Activated T-cell treated with anti-CD3 and anti-CD28 coated beads, Interleukin-2, amount 50 U/mL, for 24 hours (primary cell): ENCODE measurements around the gene C1QTNF12.
"Not testable (repeated sequence)": the region's sequence is repeated elsewhere in the genome, so short reads cannot be mapped to it uniquely, and the experiment has no call there.

ENCODE experiments used
- DNase-seq: peaks from one replicate; pipeline ENCODE4 v3.0.0-alpha.2; 2020
- H3K27ac Mint-ChIP-seq: 2 replicates; pipeline ENCODE4 v1.8.0; 2020; ENCODE audit warnings: mild to moderate bottlenecking, mixed read lengths
- H3K27me3 Mint-ChIP-seq: 2 replicates; pipeline ENCODE4 v1.8.0; 2020; ENCODE audit warnings: mixed read lengths
- H3K36me3 Mint-ChIP-seq: 2 replicates; pipeline ENCODE4 v1.8.0; 2020; ENCODE audit warnings: low read depth, mixed read lengths
- H3K4me1 Mint-ChIP-seq: 2 replicates; pipeline ENCODE4 v1.8.0; 2020; ENCODE audit warnings: low read depth, mixed read lengths
- H3K4me3 Mint-ChIP-seq: 2 replicates; pipeline ENCODE4 v1.8.0; 2020; ENCODE audit warnings: mild to moderate bottlenecking, moderate library complexity, mixed read lengths
- H3K9me3 Mint-ChIP-seq: 2 replicates; pipeline ENCODE4 v1.8.0; 2020; ENCODE audit warnings: mixed read lengths

C1QTNF12 gene

DNA sequence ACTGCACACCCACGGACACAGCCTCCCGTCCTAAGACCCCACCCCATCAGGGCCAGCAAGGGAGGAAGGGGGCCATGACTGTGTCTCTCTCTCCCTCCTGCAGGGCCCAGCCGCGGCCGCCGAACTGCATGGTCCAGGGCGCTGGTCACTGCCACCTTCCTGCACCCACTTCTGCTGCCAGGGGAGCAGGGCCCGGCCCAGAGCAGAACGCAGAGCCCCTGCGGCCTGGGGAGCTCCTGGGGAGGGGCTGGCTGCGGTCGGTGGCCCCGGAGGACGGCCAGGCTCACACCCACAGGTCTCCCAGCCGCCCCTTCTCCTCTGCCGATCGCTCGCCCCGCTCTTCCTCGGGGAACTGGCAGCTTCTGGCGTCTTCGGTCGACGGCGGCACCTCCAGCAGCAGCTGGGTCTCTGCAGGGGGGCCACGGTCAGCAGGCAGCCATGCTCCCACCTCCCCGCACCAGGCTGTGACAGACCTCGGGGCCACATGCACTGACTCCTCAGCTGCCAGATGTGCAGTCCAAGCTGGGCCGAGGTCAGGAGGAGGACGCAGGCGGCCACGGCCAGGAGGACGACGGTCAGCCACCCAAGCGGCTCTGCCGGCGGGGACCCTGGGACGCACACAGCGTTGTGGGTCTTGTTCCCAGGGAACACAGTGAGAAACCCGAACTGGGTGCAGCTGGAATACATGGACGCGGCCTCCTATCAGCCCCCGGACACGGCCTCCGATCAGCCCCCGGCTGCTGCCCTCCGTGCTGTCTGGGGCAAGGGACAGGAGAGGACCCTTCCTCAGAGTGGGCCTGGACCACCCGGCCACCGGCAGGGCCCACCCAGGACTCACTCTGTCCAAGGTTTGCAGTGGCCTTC, 42.7 kb downstream of the C1QTNF12 start:
- Mint-ChIP-seq H3K9me3 (no peaks in the 10 kb centered on the region), H3K4me3 (peak overlapping the region; percentile 80), H3K27ac (peak overlapping the region; percentile 44)

DNA sequence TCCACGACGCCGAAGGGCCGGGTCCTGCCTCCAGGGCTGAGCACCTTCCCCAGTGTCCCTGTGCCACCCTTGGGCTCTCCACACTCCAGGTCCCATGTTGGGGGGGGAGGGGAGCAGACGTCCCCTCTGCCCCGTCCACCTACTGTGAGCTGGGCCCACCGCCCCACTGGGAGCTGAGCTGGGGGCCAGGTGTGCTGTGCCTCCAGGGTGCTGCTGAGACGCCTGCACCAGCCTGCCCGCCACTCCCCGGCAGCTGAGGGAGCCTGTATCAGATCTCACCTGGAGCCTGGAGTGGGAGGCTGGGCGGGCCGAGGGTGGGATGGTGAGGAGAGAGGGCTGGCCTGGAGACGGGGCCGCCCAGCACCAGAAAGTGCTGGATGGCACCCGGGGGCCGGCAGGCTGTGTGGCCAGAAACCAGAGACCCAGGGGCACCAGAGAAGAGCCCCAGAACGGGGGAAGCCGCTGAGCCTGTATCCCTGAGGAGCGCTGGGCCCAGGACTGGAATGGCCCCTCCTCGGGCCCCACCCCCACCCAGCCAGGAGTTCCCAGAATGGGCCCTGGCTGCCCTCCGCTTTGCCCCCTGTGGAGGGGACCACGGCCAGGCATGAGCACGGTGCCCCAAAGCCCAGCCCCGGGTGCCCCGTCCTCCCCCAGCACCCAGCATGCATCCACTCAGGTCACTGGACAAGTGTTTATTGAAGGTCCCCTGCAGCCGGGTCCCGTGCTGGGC, 43.5 kb downstream of the C1QTNF12 start:
- no peaks in the 10 kb centered on the region for H3K27me3 Mint-ChIP-seq
- H3K4me3 Mint-ChIP-seq: no peak overlapping the region
- H3K27ac Mint-ChIP-seq: peak overlapping the region; percentile 44
- peaks cover 10% of the 10 kb centered on the region for H3K36me3 Mint-ChIP-seq
- no peak for DNase-seq
- no peaks in the 10 kb centered on the region for H3K9me3 Mint-ChIP-seq
- peaks cover 27% of the 10 kb centered on the region for H3K4me1 Mint-ChIP-seq

More for the DNA sequence above, 42.7 kb downstream of the C1QTNF12 start:
- Mint-ChIP-seq H3K36me3 (peaks cover 12% of the 10 kb centered on the region), H3K27me3 (no peaks in the 10 kb centered on the region), H3K4me1 (peaks cover 33% of the 10 kb centered on the region)
- no peak for DNase-seq

DNA sequence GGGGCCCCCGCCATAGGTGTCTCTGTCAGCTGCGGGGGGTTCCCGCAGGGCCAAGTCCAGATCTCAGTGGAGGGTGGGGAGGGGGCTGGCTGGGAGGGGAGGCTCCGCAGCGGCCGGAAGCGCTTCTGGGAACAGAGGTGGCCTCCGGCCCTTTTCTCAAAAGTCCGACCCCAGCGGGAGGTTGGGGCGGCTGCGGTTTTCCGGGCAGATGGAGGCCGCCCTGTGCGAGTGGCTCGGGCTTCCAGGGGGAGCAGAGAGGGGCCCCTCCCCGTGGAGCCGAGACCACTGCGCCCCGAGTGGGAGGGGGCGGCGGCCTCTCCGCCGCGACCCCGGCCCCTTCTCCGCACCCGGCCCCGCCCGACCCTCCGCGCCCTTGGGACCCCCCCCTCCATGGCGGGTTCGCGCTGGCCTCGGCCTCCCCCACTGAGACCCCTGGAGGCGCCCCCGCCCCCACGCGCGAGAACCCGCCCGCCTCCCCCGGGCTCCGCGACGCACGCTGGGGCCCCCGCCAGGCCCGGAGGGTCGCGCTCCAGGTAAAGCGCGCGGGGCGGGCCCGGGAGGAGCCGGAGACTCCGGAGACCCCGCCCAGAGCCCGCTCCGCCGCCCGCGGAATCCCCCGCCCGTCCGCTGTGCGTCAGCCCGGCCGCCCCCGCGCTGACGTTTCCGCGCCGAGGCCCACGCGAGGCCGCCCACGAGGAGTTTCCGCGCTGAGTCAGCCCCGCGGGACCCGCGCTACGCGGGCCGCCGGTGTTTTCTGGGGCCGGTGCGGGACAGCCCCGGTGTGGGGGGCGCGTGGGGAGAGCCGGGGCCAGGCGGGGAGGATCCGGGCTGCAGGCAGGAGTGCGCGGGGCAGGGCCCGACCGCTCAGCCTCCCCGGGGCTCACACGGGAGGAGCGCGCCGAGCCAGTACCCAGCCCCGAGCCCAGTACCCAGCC, 45.4 kb downstream of the C1QTNF12 start:
- H3K4me1 Mint-ChIP-seq: peaks cover 18% of the 10 kb centered on the region

DNA sequence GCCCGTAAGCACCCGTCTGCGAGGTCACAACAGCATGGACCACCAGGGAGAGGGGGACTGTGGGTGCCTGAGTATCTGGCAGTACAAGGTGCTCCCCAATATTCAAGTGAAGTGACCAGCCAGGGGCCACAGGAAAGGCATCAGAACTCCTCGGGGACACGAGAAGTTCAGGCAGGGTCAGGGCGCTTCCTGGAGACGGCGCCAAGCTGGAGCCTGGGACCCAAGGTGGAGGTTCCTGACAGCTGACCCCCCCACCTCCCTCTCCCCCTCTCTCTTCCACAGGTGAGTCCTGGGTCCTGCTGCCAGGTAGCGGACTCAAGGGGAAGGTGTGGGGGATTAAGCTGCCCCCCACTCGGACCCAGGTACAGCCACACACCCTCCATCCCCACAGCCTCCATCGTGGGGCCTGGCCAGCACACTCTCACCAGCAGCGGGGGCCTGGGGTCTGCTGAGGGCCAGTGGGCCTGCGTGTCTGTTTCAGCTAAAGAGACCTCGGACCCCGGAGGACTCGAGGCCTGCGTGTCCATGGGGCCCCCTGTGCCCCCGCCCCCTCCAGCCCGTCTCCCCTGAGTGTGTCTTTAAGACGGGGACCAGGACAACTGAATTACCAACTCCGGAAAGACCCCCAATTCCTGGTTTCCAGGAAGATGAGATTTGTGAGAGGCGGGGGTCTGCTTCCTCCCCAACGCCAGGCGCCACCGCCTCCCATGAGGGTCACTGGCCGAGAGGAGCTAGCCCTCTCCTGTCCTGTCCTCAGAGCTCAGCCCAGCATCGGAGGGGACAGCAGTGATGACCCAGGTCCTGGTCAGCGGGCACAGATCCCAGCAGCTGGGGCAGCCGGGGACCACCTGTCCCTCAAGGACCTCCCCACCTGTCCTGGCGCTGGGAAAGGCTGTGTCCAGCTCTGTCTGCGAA, 46.3 kb downstream of the C1QTNF12 start:
- Mint-ChIP-seq H3K4me1 (peaks cover 17% of the 10 kb centered on the region), H3K27me3 (no peaks in the 10 kb centered on the region), H3K36me3 (peaks cover 7% of the 10 kb centered on the region), H3K4me3 (peak overlapping the region; percentile 60), H3K27ac (peak overlapping the region; percentile 85), H3K9me3 (peaks cover under 1% of the 10 kb centered on the region)
- DNase-seq: no peak

More for the DNA sequence above, 45.4 kb downstream of the C1QTNF12 start:
- no peaks in the 10 kb centered on the region for H3K9me3 Mint-ChIP-seq
- no peaks in the 10 kb centered on the region for H3K27me3 Mint-ChIP-seq
- peak overlapping the region; percentile 85 for H3K27ac Mint-ChIP-seq
- peaks cover 10% of the 10 kb centered on the region for H3K36me3 Mint-ChIP-seq
- DNase-seq: peak; percentile 96
- peak overlapping the region; percentile 60 for H3K4me3 Mint-ChIP-seq

DNA sequence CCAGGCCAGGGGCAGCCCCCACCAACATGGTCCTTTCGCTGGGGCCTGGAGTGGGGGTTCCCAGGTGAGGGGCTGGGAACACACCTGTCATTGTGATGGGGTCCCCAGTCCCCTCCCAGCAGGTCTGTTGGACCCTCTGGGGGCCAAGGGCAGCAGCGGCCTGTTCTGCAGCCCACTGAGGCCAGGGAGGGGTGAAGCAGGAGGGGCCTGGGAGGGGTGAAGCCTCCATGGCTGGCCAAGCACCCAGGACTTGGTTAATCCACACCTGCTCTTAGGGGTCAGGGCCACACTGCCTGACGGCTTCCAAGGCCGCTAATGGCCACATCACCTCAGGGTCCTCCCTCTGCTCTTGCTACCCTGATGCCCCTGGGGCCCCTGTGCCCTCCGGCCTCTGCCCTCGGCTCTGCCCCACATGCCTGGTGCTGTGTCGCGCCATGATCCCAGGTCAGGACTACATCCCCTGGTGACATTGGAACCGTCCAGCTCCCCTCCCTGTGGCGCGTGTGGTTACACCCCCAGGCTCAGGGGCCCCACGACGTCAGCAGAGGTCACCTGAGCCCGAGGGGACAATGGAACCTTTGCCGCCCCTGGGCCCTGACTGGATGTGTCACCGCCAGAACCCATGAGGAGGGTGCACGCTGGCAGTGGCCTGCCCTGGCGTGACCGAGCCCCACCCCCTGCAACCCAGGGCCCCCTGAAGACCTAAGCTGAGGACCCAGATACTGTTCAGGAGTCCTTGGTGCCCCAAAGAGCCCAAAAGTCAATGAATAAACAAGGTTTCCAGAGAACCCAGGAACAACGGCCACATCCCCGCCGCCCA, 47.2 kb downstream of the C1QTNF12 start:
- no peak for DNase-seq
- peak overlapping the region; percentile 57 for H3K27ac Mint-ChIP-seq
- no peaks in the 10 kb centered on the region for H3K27me3 Mint-ChIP-seq
- H3K4me1 Mint-ChIP-seq: peaks cover 17% of the 10 kb centered on the region
- H3K4me3 Mint-ChIP-seq: peak overlapping the region; percentile 8
- H3K36me3 Mint-ChIP-seq: peaks cover 5% of the 10 kb centered on the region
- H3K9me3 Mint-ChIP-seq: peaks cover 2% of the 10 kb centered on the region

DNA sequence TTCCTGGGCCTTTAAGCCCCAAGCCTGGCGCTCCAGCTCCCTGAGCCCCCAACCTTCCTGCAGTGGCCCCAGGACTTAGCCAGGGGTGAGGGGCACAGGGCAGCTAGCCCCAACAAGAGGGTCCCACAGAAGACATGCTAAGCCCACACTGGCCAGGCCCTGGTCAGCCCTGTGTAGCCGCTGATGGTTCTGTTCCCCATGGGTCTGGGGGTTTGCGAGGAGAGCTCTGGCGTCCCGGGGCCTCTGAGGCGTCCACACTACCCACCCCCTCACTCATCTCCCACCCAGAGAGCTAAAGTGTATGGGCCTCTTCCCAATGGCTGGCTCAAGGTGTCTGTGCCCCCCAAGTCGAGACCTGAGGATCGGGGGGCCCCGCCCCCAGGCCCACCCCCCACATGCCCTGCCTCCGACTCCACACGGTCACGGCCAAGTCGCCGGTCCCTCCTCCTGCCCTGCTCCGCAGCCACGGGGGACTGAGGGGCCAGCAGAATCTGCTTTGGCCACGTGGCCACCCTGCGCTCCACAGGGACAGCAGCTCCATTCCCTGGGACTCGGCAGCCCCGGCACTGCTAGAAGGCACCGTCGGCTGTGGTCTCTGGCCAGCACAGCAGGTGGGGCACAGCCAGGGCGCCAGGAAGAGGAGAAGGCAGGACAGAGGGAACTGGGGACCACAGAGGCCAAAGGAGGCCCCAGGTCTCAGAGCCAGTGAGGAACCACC, 47.9 kb downstream of the C1QTNF12 start:
- no peak for DNase-seq
- no peak overlapping the region for H3K4me3 Mint-ChIP-seq
- H3K4me1 Mint-ChIP-seq: peaks cover 12% of the 10 kb centered on the region
- no peak overlapping the region for H3K27ac Mint-ChIP-seq
- H3K27me3 Mint-ChIP-seq: no peaks in the 10 kb centered on the region
- peaks cover 2% of the 10 kb centered on the region for H3K9me3 Mint-ChIP-seq
- no peaks in the 10 kb centered on the region for H3K36me3 Mint-ChIP-seq

DNA sequence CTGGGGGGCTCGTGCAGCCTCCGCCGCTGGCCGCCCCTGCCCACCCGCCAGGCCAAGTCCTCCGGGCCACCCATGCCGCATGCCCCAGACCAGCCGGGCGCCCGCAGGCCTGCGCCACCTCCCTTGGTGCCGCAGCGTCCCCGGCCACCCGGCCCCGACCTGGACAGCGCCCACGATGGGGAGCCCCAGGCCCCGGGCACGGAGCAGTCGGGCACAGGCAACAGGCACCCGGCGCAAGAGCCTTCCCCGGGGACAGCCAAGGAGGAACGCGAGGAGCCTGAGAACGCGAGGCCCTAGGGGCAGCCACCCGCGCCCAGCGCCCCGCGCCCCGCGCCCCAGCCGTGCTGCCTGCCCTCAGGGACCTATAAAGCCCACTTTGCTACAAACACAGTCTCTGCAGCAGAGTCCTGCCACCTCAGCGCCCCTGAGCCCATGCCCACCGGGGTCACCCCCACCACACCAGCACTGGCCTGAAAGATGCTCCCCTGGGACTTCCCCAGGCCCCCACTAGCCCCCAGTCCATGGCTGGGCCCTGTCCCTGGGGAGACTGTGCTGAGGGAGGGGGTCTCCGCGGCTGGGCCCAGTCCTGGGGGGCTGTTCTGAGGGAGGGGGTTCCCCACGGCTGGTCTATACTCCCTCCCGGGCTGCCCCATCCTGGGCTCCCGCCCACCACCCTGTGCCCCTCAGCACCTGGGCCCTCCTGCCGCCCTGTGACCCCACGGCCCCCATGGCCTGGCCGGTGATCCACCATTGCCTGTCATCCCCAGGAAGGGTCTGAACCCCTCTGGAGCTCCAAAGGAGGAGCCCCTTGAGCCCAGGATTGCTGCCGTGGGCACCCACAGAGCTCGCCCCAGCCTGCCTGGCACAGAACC, 48.7 kb downstream of the C1QTNF12 start:
- no peak overlapping the region for H3K4me3 Mint-ChIP-seq

DNA sequence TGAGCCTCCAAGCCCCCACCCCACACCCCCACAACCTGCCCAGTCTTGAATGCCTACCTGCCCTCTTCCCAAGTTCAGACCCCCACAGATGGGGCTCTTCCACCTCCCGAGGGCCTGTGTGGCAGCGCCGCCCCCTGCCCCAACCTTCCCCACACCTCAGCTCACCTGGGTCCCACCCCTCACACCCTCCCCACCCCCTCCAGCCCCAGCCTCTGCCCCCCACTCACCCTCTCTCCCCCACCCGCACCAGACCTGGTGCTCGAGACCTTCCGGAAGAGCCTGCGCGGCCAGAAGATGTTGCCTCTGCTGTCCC, 49.4 kb downstream of the C1QTNF12 start:
- Mint-ChIP-seq H3K4me3 (no peak overlapping the region), H3K9me3 (peaks cover 3% of the 10 kb centered on the region), H3K27me3 (no peaks in the 10 kb centered on the region), H3K36me3 (no peaks in the 10 kb centered on the region), H3K4me1 (peaks cover 12% of the 10 kb centered on the region), H3K27ac (no peak overlapping the region)
- no peak for DNase-seq

More for the DNA sequence above, 48.7 kb downstream of the C1QTNF12 start:
- peak; percentile 32 for DNase-seq
- Mint-ChIP-seq H3K27me3 (no peaks in the 10 kb centered on the region), H3K36me3 (no peaks in the 10 kb centered on the region), H3K27ac (no peak overlapping the region), H3K9me3 (peaks cover 2% of the 10 kb centered on the region), H3K4me1 (peaks cover 12% of the 10 kb centered on the region)

DNA sequence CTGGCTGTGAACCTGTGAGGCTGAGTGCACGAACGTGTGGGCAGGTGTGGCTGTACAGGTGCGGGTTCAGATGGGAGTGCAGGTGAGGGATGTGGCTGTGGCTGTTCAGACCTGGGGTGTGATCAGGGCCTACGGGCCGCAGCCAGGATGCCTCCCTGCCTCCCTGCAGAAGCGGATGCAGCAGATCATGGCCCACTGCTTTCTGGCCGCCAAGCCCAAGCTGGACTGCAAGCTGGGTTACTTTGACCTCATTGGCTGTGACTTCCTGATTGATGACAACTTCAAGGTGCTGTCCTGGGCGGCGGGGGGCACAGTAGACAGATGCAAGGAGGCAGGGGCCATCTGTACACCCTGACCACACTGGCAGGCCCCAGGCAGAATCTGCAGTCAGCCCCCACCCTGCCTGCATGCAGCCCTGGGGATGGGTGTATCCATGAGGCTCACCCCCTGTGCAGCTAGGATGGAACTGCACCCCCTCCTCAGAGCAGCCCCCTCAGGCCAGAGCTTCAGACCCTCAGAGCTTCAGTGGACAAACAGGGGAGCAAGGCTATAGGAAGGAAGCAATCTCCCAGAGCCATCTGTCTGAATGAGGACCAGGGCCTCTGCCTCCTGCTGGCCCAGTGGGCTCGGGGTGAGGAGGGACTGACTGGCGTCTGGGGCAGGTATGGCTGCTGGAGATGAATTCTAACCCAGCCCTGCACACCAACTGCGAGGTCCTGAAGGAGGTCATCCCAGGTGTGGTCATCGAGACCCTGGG, 49.9 kb downstream of the C1QTNF12 start:
- Mint-ChIP-seq H3K4me1 (peaks cover 12% of the 10 kb centered on the region), H3K4me3 (no peak overlapping the region), H3K27me3 (no peaks in the 10 kb centered on the region), H3K9me3 (peaks cover 8% of the 10 kb centered on the region), H3K27ac (peak overlapping the region; percentile 5), H3K36me3 (no peaks in the 10 kb centered on the region)
- DNase-seq: peak; percentile 33

DNA sequence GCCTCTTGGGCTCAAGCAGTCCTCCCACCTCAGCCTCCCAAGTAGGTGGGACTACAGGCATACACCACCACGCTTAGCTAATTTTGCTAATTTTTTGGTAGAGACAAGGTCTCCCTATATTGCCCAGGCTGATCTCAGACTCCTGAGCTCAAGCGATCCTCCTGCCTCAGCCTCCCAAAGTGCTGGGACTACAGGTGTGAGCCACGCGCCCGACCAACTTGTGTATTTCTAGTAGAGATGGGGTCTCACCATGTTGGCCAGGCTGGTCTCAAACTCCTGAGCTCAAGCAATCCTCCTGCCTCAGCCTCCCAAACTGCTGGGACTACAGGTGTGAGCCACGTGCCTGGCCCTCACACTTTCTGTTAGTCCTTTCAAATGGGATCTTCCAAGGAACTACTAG, 50.8 kb downstream of the C1QTNF12 start:
- H3K4me3 Mint-ChIP-seq, H3K36me3 Mint-ChIP-seq, H3K9me3 Mint-ChIP-seq, H3K27ac Mint-ChIP-seq, H3K27me3 Mint-ChIP-seq: not testable (repeated sequence)
- peak; percentile 22 for DNase-seq
- H3K4me1 Mint-ChIP-seq: peaks cover 10% of the 10 kb centered on the region

DNA sequence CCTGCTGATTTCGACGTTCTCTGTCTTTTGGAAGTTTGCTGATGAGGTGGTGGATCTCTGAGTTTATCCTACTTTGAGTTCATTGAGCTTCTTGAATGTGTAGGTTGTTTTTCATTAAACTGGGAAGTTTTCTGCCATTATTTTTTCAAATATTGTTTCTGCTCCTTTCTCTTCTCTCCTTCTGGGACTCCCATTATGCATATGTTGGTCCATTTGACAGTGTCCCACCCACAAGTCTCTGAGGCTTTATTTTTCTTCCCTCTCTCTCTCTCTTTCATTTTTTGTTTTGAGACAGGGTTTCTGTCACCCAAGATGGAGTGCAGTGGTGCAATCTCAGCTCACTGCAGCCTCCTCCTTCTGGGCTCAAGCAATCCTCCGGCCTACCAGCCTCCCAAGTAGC, 51.8 kb downstream of the C1QTNF12 start:
- Mint-ChIP-seq H3K27me3 (no peaks in the 10 kb centered on the region), H3K36me3 (no peaks in the 10 kb centered on the region), H3K4me1 (peaks cover 2% of the 10 kb centered on the region), H3K9me3 (peaks cover 8% of the 10 kb centered on the region), H3K27ac (no peak overlapping the region), H3K4me3 (no peak overlapping the region)
- DNase-seq: no peak
